Measurements from ENCODE around the gene SLC22A2.

The SLC22A2 gene

DNA sequence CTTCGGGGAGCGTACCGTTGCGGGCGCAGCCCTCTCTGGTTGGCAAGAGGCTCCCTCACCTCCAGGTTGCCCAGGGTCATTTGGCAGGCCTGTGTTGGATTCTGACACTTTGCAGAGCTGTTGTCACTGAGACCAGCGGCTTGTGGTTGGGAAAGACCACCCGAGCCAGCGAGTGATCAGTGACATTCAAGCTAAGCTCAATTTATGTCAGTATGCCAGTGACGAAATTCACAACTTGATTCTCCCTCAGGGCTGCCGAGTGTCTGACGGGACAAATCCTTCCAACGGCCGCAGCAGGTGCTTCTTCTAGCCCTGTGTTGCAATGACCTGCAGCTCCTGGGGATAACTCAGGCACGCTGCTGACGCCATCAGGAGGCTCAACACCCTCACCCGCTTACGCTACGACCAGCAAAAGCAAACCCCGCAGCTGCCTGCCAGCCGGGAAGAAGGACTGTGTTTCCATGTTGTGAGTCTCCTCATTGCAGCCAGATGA lies 16.9 kb upstream of the SLC22A2 start:
- in situ Hi-C loops (cut with HindIII; ENCODE audit: low sequenced_read_pairs), result no loop called here
- TF ChIP-seq, protein P1, sequence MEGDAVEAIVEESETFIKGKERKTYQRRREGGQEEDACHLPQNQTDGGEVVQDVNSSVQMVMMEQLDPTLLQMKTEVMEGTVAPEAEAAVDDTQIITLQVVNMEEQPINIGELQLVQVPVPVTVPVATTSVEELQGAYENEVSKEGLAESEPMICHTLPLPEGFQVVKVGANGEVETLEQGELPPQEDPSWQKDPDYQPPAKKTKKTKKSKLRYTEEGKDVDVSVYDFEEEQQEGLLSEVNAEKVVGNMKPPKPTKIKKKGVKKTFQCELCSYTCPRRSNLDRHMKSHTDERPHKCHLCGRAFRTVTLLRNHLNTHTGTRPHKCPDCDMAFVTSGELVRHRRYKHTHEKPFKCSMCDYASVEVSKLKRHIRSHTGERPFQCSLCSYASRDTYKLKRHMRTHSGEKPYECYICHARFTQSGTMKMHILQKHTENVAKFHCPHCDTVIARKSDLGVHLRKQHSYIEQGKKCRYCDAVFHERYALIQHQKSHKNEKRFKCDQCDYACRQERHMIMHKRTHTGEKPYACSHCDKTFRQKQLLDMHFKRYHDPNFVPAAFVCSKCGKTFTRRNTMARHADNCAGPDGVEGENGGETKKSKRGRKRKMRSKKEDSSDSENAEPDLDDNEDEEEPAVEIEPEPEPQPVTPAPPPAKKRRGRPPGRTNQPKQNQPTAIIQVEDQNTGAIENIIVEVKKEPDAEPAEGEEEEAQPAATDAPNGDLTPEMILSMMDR (IDR thresholded peaks at IDR 0.05; ENCODE audit: low read depth, low read length, missing control alignments), result no peak
- DNase-seq (ENCODE audit: low read depth), result no peak
- no peak overlapping the region for H3K4me3 ChIP-seq (ENCODE audit: low read depth, low read length)

DNA sequence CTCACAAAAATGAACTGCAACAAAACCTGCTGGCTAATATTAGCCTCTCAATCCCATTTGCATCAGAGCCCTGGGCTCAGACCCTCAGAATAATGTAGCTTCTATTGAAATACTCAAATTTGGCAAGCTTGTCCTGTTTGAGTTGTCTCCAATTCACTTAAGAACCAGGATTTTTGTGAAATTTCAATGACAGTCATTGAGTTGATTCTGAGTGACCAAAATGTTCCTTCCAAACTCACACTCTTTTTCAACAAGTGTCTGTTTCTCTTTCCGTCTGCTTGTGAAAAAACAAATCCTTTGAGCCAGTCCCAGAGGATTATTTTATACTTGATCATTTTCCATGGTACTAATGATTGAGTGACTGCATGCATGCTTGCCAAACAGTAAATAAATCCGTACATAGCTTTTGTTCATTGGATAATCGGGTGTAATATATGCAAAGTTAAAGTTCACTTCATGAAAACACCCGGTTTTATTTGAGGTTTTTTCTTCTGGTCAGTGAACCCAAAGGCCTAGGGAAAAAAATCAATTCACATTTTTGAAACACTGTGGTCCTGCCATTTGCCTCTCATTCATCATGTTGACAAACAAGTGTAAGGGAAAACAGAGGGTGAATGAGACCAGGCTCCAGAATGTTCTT lies 16.4 kb upstream of the SLC22A2 start:
- no peak for DNase-seq (ENCODE audit: low read depth)
- TF ChIP-seq, protein P1 (IDR thresholded peaks at IDR 0.05; ENCODE audit: low read depth, low read length, missing control alignments), result no peak
- H3K4me3 ChIP-seq (ENCODE audit: low read depth, low read length), result no peak overlapping the region
- in situ Hi-C loops (cut with HindIII; ENCODE audit: low sequenced_read_pairs), result no loop called here

DNA sequence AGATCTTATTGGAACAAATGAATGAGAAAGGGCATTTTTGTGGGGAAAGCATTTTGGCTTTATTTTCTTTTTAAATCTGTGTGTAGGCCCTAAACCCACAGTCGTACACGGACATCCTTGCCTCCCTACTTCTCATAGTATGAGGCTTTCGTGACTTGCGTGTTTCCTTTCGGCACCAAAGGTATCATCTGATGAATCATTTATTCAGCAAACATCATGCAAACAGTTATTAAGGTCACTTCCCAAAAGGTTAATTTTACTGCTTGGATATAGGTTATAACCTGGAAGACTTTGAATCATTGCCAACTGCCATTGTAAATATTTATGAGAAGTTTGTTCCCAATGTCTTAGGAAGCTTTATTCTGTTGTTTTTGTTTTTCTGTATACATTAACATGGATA lies 15.1 kb upstream of the SLC22A2 start:
- H3K4me3 ChIP-seq (ENCODE audit: low read depth, low read length), result no peak overlapping the region
- DNase-seq (ENCODE audit: low read depth), result no peak
- TF ChIP-seq, protein P1 (IDR thresholded peaks at IDR 0.05; ENCODE audit: low read depth, low read length, missing control alignments), result no peak
- in situ Hi-C loops (cut with HindIII; ENCODE audit: low sequenced_read_pairs), result no loop called here

DNA sequence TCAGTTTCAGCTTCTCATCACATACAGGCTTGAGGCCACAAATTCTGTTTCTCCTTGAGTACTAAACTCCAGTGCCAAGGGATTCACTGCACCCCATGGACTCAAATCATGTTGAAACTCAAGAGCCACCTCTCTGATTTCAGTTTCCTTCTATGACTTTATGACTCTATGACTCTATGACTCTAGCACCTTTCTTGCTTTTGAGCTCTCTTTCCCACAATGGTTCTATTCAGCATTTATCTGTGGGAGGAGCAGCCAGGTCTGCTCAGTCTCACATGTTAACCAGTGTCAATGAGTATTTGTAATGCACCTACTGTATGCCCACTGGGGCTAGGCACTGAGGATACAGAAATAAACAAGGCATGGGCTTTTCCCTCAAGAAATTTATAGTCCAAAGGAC lies 14.6 kb upstream of the SLC22A2 start:
- no peak for DNase-seq (ENCODE audit: low read depth)
- H3K4me3 ChIP-seq (ENCODE audit: low read depth, low read length), result no peak overlapping the region
- in situ Hi-C loops (cut with HindIII; ENCODE audit: low sequenced_read_pairs), result no loop called here
- TF ChIP-seq, protein P1 (IDR thresholded peaks at IDR 0.05; ENCODE audit: low read depth, low read length, missing control alignments), result no peak

DNA sequence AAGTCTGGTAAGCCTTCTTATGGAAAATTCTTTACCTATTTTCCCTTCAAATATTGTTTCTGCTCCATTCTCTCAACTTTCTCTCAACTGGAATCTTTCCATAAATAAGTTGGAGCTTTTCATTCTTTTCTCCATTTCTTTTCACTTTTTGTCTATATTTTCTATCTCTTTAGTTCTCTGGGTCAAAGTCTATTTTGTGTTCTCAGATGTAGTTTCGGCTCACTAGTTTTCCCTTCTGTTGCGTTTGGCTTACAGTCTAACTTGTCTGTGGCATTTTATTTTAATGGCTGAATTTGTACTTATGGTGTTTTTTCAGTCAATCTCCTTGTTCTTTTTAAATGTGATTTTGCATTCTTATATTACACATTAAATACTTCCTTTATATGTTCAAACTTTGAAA lies 14.1 kb upstream of the SLC22A2 start:
- TF ChIP-seq, protein P1 (IDR thresholded peaks at IDR 0.05; ENCODE audit: low read depth, low read length, missing control alignments), result no peak
- H3K4me3 ChIP-seq (ENCODE audit: low read depth, low read length), result no peak overlapping the region
- in situ Hi-C loops (cut with HindIII; ENCODE audit: low sequenced_read_pairs), result no loop called here
- no peak for DNase-seq (ENCODE audit: low read depth)

DNA sequence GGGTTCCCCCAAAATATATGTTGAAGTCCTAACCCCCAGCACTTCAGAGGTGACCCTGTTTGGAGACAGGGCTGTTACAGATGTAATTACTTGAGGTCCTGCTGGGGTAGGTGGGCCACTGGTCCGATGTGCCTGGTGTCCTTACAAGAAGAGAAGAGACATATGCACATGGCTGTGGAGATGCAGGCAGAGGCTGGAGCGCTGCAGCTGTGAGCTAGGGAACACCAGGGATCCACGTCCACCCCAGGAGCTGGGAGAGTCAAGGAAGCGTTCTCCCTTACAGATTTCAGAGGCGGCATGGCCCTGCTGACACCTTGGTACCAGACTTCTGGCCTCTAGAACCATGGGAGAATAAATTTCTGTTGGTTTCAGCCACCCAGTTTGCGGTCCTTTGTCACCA lies 11.7 kb upstream of the SLC22A2 start:
- TF ChIP-seq, protein P1 (IDR thresholded peaks at IDR 0.05; ENCODE audit: low read depth, low read length, missing control alignments), result no peak
- DNase-seq (ENCODE audit: low read depth), result no peak
- no peak overlapping the region for H3K4me3 ChIP-seq (ENCODE audit: low read depth, low read length)
- in situ Hi-C loops (cut with HindIII; ENCODE audit: low sequenced_read_pairs), result no loop called here
